GM21825 (cell line): ENCODE results near the gene RRM2.

Experiments used
- ATAC-seq: cut with Tn5 transposase; IDR thresholded peaks from one replicate; pipeline ENCODE4 v1.9.1; 2021; ENCODE audit warnings: mild to moderate bottlenecking, moderate library complexity; ENCODE audit not compliant: unreplicated experiment

The RRM2 gene

DNA sequence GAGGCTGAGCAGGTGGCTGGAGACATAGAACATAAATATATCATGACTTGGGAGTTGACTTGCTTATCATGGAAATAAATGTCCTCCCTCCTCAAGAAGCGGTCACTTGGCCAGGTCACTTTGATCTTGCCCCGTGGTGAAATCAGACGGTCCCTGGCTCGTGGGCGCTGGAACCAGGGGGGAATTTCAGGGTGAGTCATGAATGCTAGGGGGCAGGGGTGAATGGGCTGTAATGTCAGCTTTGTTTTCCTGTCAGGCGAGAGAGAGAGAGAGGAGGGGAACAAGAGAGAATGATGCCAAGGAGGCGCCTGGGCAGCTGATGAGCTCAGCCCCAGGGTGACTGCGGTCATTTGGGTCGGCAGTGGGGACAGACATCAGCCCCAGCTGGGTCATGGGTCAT is 47.7 kb downstream of the RRM2 start:
- no peak for ATAC-seq

DNA sequence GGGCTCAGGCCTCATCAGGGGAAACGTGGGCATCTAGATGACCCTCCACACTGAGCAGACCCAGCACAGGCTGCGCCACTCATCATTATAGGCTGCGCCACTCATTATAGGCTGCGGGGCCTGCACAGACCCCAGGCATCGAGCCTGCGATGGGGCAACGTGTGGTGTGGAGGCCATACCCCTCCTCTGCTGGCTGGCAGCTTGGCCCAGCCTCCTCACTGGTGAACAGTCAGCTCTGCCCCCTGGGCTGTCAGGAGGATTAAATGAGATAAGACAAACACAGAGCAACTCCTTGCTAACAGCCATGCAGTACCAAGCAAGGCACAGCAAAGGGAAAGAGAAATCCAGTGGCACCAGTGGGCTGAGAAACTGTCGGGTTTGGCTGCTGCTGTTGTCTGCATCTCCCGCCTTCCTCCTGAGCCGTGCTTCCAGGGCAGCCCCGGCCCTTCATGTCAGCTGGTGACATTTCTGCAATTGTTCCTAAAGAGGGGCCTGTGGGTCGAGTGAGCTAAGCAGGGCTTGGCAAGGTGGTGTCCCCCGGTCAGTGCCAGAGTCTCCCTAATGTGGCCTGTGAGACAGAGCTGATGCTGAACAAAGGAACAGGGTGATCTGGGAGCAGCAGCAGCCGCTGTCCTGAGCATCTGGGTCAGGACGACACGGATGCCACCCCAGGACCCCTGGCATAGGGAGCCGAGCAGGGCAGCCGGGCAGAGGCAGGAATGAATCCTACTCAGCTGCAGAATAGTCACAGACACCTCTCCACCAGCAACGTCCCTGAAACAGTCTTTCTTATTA is 48.7 kb downstream of the RRM2 start:
- ATAC-seq, result no peak

DNA sequence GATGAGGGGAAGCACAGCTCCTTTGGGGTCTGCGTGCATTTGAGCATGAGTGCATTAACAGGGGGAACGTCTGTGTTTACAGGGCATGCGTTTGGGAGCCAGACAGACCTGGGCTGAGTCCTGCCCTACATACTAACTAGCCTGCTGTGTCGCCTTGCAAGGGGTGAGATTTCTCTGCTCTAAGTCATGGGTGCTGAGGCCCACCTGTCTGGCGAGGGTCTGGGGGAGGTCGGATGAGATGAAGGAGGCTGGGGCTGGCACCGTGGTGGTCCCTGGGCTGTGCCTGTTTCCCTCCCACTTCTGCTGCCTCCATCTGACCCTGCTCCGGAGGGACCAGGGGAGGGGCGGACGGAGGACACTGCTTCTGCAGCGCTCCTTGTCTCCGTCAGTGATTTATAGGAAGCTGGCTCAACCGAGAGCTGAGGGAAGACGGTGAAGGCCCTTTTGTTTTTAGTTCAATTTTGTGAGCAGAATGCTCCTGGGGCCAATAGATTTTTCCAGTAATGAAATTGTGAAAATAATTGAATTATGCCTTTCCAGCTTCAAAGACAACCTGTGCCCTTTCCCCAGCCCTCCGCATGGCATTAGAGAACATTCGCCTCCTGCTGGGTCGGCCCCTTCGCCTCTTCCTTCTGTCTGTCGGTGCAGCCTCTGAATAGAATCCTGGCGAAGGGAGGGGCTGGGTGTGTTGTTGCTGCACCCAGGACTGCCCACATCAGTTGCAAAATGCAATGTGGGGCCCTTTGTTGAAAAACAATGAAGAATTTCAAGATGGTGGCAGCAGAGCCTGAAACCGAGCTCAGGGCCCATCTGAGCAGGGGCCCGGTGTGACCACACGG is 49.7 kb downstream of the RRM2 start:
- ATAC-seq, result no peak

DNA sequence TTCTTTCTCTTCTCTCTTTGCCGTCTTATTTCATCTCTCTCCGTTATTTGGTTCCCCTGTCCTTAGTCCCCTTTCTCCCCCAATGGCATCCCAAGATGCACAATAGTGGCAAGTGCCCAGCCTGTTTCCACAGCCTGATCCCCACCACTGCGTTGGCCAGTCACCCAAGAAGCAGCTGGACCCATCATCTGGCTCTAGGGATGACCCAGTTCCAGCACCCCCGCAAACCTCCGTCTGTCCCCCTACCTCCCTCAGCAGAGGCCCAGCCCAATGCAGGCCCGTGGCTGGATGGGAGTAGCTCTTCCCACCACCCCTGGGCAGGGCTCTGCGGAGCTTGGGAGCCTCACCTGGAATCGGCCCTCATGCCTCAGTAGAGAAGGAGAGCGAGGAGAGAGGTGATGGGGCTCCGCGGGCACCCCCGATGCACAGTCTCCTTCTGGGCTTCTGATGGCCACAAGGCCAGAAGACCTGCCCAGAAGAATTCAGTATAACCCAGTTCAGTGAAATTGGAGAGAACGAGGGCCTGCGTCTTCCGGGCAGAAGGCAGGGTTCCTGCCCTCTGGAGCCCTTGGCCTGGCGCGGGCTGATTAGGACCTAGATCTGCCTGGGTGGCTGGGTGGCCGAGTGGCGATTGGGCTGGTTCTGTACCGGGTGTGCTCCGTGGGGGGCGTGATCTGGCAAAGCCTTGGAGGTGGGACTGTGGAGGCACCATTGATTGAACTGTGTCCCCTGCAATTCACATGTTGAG is 50.9 kb downstream of the RRM2 start:
- ATAC-seq, result no peak

DNA sequence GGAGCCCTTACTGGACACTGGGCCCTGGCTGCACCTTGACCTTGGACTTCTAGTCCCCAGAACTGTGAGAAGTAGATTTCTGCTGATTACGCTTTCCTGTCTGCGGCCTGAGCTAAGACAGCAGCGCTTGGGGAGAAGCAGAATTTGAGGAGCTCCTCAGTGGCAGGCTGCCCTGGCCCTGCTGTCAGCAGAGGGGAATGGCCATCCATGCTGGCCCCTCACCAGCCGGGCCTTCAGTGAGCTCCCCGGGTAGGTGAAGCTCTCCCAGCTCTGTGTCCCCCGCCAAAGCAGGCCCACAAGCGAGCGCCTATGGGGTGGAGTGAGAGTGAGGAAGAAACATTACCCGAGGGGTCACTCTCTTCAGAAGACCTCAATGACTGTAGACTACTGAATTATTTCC is 51.6 kb downstream of the RRM2 start:
- ATAC-seq, result no peak

DNA sequence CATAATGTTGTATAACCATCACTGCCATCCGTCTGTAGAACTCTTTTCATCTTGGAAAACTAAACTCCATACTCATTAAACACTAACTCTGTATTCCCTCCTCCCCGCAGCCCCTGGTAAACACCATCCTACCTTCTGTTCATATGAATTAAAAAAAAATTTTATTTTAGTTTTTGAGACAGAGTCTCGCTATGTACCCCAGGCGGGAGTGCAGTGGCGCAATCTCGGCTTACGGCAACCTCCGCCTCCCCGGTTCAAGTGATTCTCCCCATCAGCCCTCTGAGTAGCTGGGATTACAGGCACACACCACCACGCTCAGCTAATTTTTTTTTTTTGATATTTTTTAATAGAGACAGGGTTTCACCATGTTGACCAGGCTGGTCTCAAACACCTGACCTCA is 52.9 kb downstream of the RRM2 start:
- ATAC-seq, result no peak

DNA sequence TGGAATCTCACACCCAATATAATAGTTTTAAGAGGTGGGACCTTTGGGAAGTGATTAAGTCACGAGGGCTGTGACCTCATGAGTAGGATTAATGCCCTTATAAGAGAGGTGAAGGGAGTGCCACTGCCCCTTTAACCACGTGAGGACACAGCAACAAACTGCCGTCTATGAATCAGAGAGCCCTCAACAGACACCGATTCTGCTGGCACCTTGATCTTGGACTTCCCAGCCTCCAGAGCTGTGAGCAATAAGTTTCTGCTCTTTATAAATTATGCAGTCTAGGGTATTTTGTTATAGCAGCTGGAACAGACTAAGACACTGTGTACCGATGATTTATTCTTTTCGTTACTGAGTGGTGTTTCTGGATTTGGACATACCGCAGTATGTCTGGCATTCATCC is 56.2 kb downstream of the RRM2 start:
- no peak for ATAC-seq

DNA sequence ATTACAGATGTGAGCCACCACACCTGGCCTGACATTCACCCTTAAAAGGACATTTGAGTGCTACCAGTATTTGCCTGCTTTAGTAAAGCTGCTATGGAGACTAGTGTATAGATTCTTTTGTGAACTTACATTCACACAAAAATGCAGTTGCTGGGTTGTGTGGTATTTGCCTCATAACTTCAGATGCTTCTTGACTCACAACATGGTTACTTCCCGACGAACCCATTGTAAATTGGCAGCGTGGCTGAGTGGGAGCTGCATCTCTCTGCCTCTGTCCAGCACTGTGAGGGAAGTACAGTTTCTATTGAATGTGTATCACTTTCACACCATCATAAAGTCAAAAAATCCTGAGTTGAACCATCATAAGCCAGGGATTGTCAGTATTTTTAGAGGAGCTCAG is 56.9 kb downstream of the RRM2 start:
- ATAC-seq, result no peak

DNA sequence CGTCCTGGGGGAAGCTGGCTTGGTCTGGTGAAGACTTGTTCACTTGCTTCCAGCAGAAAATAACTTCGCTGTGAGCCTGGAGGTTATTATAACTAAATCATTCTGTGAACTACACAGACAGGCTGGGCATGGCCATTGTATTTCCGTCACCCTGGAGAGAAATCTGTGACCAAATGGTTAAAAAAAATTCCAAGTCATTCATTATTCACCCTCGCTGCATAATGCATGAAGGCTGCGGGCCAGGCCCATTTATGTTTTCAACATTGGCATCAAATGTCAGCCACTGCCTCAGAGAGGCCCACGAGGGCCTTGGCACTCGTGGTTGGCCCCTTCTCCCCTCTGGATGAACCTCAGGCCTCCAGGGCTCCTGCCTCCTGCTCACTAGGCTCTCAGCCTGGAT is 57.7 kb downstream of the RRM2 start:
- no peak for ATAC-seq
